LNCaP clone FGC (cell line): ENCODE measurements around the gene RAB4A.

Source experiments
- DNase-seq: peaks from one replicate; pipeline ENCODE4 v3.0.0-alpha.2; 2011; ENCODE audit warnings: low read depth
- H3K4me3 ChIP-seq: 2 replicates; pipeline ENCODE4 v1.5.1; 2011; ENCODE audit warnings: mild to moderate bottlenecking, low read depth, low read length, control low read depth
- TF ChIP-seq, protein P1 (sequence below): IDR thresholded peaks from 2 replicates; pipeline ENCODE4 v1.5.1; 2012; ENCODE audit warnings: mild to moderate bottlenecking; ENCODE audit not compliant: control insufficient read depth, insufficient read depth; ENCODE audit errors: extremely low read depth

RAB4A gene

DNA sequence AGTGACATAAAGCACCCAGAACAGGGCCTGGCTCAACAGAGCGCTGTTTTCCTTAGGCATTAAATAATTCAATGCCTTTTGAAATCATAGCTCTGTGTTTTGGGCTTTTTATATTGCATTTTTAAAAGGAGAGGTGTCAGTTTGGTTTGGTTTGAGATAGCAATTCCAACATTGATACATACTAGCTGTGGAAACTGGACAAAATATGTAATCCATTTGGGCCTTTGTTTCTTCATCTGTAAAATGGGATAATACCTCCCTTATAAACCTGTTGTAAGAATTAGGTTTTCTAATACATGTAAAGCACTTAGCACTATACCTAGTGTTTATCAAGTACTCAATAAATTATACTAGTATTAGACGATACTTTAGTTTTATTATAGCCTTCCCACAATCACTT lies 8.7 kb upstream of the RAB4A start:
- no peak overlapping the region for H3K4me3 ChIP-seq
- no peak for DNase-seq
- TF ChIP-seq, protein P1, sequence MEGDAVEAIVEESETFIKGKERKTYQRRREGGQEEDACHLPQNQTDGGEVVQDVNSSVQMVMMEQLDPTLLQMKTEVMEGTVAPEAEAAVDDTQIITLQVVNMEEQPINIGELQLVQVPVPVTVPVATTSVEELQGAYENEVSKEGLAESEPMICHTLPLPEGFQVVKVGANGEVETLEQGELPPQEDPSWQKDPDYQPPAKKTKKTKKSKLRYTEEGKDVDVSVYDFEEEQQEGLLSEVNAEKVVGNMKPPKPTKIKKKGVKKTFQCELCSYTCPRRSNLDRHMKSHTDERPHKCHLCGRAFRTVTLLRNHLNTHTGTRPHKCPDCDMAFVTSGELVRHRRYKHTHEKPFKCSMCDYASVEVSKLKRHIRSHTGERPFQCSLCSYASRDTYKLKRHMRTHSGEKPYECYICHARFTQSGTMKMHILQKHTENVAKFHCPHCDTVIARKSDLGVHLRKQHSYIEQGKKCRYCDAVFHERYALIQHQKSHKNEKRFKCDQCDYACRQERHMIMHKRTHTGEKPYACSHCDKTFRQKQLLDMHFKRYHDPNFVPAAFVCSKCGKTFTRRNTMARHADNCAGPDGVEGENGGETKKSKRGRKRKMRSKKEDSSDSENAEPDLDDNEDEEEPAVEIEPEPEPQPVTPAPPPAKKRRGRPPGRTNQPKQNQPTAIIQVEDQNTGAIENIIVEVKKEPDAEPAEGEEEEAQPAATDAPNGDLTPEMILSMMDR: no peak

DNA sequence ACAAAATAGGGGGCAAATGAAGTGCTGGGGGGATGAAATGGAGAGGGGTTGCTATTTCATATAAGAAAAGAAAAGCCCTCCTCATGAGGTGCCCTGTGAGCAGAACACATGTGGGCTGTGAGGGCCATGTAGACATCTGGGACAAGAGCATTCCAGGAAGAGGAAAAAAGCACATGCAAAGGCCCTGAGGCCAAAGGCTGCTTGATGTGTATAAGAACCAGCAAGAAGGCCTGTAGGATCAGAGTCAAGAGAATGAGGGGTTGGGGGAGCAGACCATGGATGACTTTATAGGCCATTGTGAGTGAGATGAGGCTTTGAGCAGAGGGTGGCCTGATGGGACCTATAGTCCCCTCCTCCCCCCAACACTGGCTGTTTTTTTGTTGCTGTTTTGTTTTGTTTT lies 7.7 kb upstream of the RAB4A start:
- TF ChIP-seq, protein P1: no peak
- H3K4me3 ChIP-seq: no peak overlapping the region
- DNase-seq: no peak

GRCh38 chr1:229264068-229264467 lies 6.8 kb upstream of the RAB4A start:
- TF ChIP-seq, protein P1: no peak
- no peak overlapping the region for H3K4me3 ChIP-seq
- DNase-seq: no peak

DNA sequence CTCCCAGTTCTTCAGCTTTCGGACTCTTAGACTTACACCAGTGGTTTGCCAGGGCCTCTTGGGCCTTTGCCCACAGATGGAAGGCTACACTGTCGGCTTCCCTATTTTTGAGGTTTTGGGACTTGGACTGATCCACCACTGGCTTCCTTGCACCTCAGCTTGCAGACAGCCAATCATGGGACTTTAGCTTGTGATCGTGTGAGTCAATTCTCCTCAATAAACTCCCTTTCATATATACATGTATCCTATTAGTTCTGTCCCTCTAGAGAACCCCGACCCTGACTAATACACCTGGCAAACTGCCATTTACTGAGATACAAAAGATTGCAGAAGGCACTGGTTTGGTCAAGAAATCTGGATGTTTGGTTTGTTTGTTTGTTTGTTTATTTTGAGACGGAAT lies 6.4 kb upstream of the RAB4A start:
- DNase-seq: no peak
- TF ChIP-seq, protein P1: no peak
- H3K4me3 ChIP-seq: no peak overlapping the region

- H3K4me3 ChIP-seq: no peak overlapping the region
- TF ChIP-seq, protein P1: no peak
- DNase-seq: no peak
Measured at GRCh38 chr1:229266274-229266673, 4.6 kb upstream of the RAB4A start.

- TF ChIP-seq, protein P1: no peak
- no peak for DNase-seq
- no peak overlapping the region for H3K4me3 ChIP-seq
Measured at GRCh38 chr1:229266832-229267500, 3.9 kb upstream of the RAB4A start.

DNA sequence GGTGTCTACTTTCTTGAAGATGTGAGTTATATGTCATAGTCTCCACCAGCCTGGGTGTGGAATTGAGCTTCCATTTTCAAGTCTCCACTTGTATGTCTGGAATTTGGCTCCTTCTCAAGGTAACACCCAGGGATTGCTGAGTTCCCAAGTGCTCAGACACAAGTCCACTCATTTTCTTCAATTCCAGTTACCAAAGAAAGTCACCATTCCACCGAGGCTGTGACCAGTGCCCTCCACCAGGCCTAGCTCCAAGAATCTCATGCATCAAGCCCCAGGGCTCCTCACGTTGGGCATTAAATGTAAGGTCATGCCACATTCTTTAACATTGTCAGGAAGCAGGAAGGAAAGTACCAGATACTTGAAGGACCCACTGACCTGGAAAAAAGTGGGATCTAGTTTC lies 2.4 kb upstream of the RAB4A start:
- DNase-seq: no peak
- no peak overlapping the region for H3K4me3 ChIP-seq
- TF ChIP-seq, protein P1: no peak
